DMS153 treated with DMSO at 0.1 percent for 48 hours (cell line): ENCODE data around the gene MST1.
A peak's percentile ranks its signal among the peaks of the same experiment; 100 is the strongest.

Experiments
- DNase-seq: peaks from one replicate; lab custom pipeline; 2025; ENCODE audit not compliant: unreplicated experiment; lab: John Stamatoyannopoulos, UW

MST1 gene

GRCh38 chr3:49689046-49689907 is at the start of gene MST1, which contains the start of gene RNF123:
TSS of gene MST1 (minus strand) at chr3:49689474. CDS start at chr3:49688691, 783 bp downstream.
TSS of gene RNF123 (plus strand) at chr3:49689557. CDS start at chr3:49691166, 1,609 bp downstream.
- DNase-seq = no peak

GRCh38 chr3:49738067-49738713 is 48.9 kb upstream of the MST1 start:
- DNase-seq = no peak

- DNase-seq = no peak
Observed at GRCh38 chr3:49734752-49735151, 45.5 kb upstream of the MST1 start.

GRCh38 chr3:49733551-49733950 is 44.3 kb upstream of the MST1 start:
- no peak for DNase-seq

GRCh38 chr3:49732597-49732996 is 43.3 kb upstream of the MST1 start:
- DNase-seq = no peak

GRCh38 chr3:49729966-49730609 is 40.8 kb upstream of the MST1 start:
- no peak for DNase-seq

- no peak for DNase-seq
Observed at GRCh38 chr3:49727924-49728361, 38.7 kb upstream of the MST1 start.

- no peak for DNase-seq
Observed at GRCh38 chr3:49727154-49727923, 38.1 kb upstream of the MST1 start.

GRCh38 chr3:49725906-49726681 is 36.8 kb upstream of the MST1 start:
- DNase-seq = no peak

- DNase-seq = no peak
Observed at GRCh38 chr3:49724586-49724985, 35.3 kb upstream of the MST1 start.

GRCh38 chr3:49723628-49724551 is 34.6 kb upstream of the MST1 start, which contains the start of gene GMPPB:
TSS of gene GMPPB (minus strand) at chr3:49723951. CDS start at chr3:49723726, 225 bp downstream.
- peak; percentile 73 for DNase-seq

- no peak for DNase-seq
Observed at GRCh38 chr3:49723296-49723627, 34.0 kb upstream of the MST1 start.

GRCh38 chr3:49722896-49723295 is 33.6 kb upstream of the MST1 start:
- no peak for DNase-seq

- DNase-seq = no peak
Observed at GRCh38 chr3:49721896-49722781, 32.9 kb upstream of the MST1 start.

GRCh38 chr3:49721596-49721895 is 32.3 kb upstream of the MST1 start:
- DNase-seq = no peak

GRCh38 chr3:49720855-49721595 is 31.8 kb upstream of the MST1 start:
- no peak for DNase-seq

GRCh38 chr3:49719214-49719884 is 30.1 kb upstream of the MST1 start, which contains the start of gene AMIGO3:
TSS of gene AMIGO3 (minus strand) at chr3:49719684. CDS start at chr3:49719465, 219 bp downstream.
- DNase-seq = peak; percentile 61
